ENCODE results near the gene RNF41. TPM values are rescaled to one million over a fixed set of nuclear protein-coding genes. Genes with fewer than 3 reads are reported as not detected.
A peak's percentile ranks its signal among the peaks of the same experiment; 100 is the strongest.

The RNF41 gene
- total and polyA plus RNA-seq, 2 of the 13 experiments (the other 11 are each of a cell fraction or from before 2014, with no cell fraction given) = 27.1 to 39.4 TPM

- TF ChIP-seq ZNF275 (CRISPR knock-in tag; IDR thresholded peaks at IDR 0.05; ENCODE audit: borderline replicate concordance) = peak; percentile 82; the same call in 1 of the 2 replicates
- TF ChIP-seq SIX1 (CRISPR knock-in tag; IDR thresholded peaks at IDR 0.05; ENCODE audit: borderline replicate concordance) = 0 out of 2 replicates have a peak, but pooled peaks have one; percentile 30
- TF ChIP-seq NRL (CRISPR knock-in tag; IDR thresholded peaks at IDR 0.05; ENCODE audit: borderline replicate concordance) = no peak
- TF ChIP-seq TOPORS (CRISPR knock-in tag; IDR thresholded peaks at IDR 0.05) = peak; percentile 90
- TF ChIP-seq BRD4 (CRISPR knock-in tag; IDR thresholded peaks at IDR 0.05) = 0 out of 2 replicates have a peak, but pooled peaks have one; percentile 30
- no peak; the same call in 1 of the 2 replicates for TF ChIP-seq STAT6 (CRISPR knock-in tag; IDR thresholded peaks at IDR 0.05; ENCODE audit: borderline replicate concordance)
- no peak for TF ChIP-seq HNRNPL (IDR thresholded peaks at IDR 0.05; ENCODE audit: low read depth, low read length)
- TF ChIP-seq ZNF235 (CRISPR knock-in tag; IDR thresholded peaks at IDR 0.05; ENCODE audit: borderline replicate concordance) = 0 out of 2 replicates have a peak, but pooled peaks have one; percentile 37
- no peak for TF ChIP-seq CBX1 (IDR thresholded peaks at IDR 0.05; ENCODE audit: low read depth)
- peak; percentile 84 for TF ChIP-seq CREB1 (IDR thresholded peaks at IDR 0.05)
- no peak for TF ChIP-seq CREB1 (CRISPR knock-in tag; IDR thresholded peaks at IDR 0.05)
- 0 out of 2 replicates have a peak, but pooled peaks have one; percentile 51 for TF ChIP-seq ARNTL (CRISPR knock-in tag; IDR thresholded peaks at IDR 0.05)
- 0 out of 2 replicates have a peak, but pooled peaks have one; percentile 52 for TF ChIP-seq ZBTB7A (CRISPR knock-in tag; IDR thresholded peaks at IDR 0.05)
- TF ChIP-seq ZNF432 (CRISPR knock-in tag; IDR thresholded peaks at IDR 0.05; ENCODE audit: borderline replicate concordance) = no peak
- no peak for TF ChIP-seq KIAA2018 (CRISPR knock-in tag; IDR thresholded peaks at IDR 0.05; ENCODE audit: borderline replicate concordance)
- TF ChIP-seq MZF1 (CRISPR knock-in tag; IDR thresholded peaks at IDR 0.05; ENCODE audit: borderline replicate concordance) = no peak
These were observed 45.1 kb upstream of the RNF41 start, which contains the start of gene COQ10A (continued) for GRCh38 chr12:56266693-56267442.

Data from HepG2 (cell line).